Measurements from ENCODE around the gene LRRK1. TPM values are rescaled to one million over a fixed set of nuclear protein-coding genes. Genes with fewer than 3 reads are reported as not detected.

Gene LRRK1
- total and polyA plus RNA-seq, 2 donors (not counting 1 experiment from before 2014, with no cell fraction given) = 19.8 to 53.0 TPM

DNA sequence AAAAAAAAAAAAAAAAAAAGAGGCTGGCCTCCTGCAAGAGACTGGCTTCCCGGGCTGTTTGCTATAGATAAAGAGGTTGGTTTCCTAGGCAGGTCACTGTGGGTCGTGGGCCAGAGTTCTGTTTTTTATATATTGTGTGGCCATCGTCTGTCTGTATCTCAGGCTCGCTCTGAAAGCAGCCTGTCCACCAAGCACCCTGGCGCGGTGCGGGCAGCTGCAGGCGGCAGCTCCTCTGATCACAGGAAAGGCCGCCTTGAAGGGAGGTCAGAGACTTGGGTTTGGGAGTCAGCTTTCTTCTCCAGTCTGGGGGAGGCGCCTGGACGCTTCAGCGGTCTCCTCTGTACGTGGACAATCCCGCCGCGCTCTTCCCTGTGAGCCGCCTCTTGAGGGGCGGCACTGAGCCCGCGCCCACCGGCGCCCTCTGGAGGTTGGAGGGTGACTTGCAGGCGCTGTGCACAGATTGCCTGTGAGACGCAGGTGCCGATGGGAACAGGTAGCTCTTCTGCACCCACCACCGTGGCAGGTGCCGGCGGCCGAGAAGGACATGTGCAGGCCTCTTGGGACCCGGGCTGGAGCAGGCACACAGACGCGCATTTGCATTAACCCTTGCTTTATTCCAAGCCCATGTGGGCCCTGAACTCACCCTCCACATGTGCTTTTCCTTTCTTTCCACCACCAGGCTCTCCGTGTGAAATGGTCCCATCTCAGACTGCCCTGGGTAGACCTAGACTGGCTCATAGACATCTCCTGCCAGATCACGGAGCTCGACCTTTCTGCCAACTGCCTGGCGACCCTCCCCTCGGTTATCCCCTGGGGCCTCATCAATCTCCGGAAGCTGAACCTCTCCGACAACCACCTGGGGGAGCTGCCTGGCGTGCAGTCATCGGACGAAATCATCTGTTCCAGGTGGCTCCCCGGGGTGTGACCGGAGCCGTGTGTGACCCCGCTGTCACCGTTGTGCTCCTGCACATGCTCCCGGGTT lies 89.3 kb downstream of the LRRK1 start:
- no peaks in the 10 kb centered on the region for H3K9me3 Mint-ChIP-seq (ENCODE audit: insufficient read depth)
- Histone ChIP-seq H4K20me1 (ENCODE audit: control insufficient read depth, insufficient read depth, low read length, poor library complexity, severe bottlenecking) (no peaks in the 10 kb centered on the region), H3K36me3 (replicated peaks in 1 of 2; ENCODE audit: control extremely low read depth in 1 of 2, control insufficient read depth in 1 of 2, extremely low read depth in 1 of 2, insufficient read depth in 2 of 2, low read length in 1 of 2) (peaks cover 2 to 19% of the 10 kb centered on the region in 2 experiments), H3K9me3 (ENCODE audit: control extremely low read depth in 1 of 3, control insufficient read depth in 2 of 3, insufficient read depth in 1 of 3, low read length in 2 of 3) (peaks cover 0 to 21% (median 0%) of the 10 kb centered on the region in 3 donors), H2AFZ (ENCODE audit: insufficient read depth, low read depth, low read length, poor library complexity, severe bottlenecking) (peak overlapping the region; percentile 80), H3K27me3 (replicated peaks in 1 of 4; ENCODE audit: control extremely low read depth in 1 of 4, control insufficient read depth in 3 of 4, insufficient read depth in 4 of 4, low read length in 3 of 4) (no peaks in the 10 kb centered on the region), H3K9ac (ENCODE audit: low read length) (peak overlapping the region; percentile 69), H3K27ac (ENCODE audit: low read length in 2 of 2) (no peak overlapping the region), H3K4me2 (replicated peaks; ENCODE audit: low read depth, low read length, poor library complexity, severe bottlenecking) (peak overlapping the region; percentile 90), H3K4me1 (ENCODE audit: control insufficient read depth in 2 of 2, insufficient read depth in 2 of 2, low read length in 2 of 2) (peaks cover 10 to 20% of the 10 kb centered on the region in 2 donors), H3K4me3 (ENCODE audit: control extremely low read depth in 1 of 5, extremely low read depth in 1 of 5, insufficient read depth in 1 of 5, low read depth in 2 of 5, low read length in 4 of 5) (peak overlapping the region; percentile 16 to 78 (median 59)), H3K79me2 (ENCODE audit: control insufficient read depth, insufficient read depth, low read length) (no peaks in the 10 kb centered on the region)
- ATAC-seq (ENCODE audit: low read depth) (peak; percentile 95), DNase-seq (peak; percentile 91)
- H3K4me1 Mint-ChIP-seq = peaks cover 20% of the 10 kb centered on the region
- ChIA-PET CTCF (interaction anchor here (0.6 to 14.2 kb wide), 54 partner anchors 8 to 1736 kb away, joined by 3 to 807 read pairs (median 6); partner anchors contain the start of genes CHSY1 and LRRK1), POLR2A (interaction anchor here (0.7 to 1.4 kb wide), 2 partner anchors 9 to 90 kb away, joined by 3 to 17 read pairs; partner anchors contain the start of gene LRRK1)
- H3K27me3 Mint-ChIP-seq = no peaks in the 10 kb centered on the region
- 22% methylated on average over 48 of the region's 48 CpGs for WGBS (ENCODE audit: insufficient coverage)
- peak overlapping the region; percentile 92 for H3K4me3 Mint-ChIP-seq
- H3K27ac Mint-ChIP-seq = peak overlapping the region; percentile 42
- no peak for TF ChIP-seq EZH2 (IDR thresholded peaks at IDR 0.05; ENCODE audit: borderline replicate concordance, insufficient read depth, low read depth, low read length, poor library complexity, severe bottlenecking)
- TF ChIP-seq, protein P1, sequence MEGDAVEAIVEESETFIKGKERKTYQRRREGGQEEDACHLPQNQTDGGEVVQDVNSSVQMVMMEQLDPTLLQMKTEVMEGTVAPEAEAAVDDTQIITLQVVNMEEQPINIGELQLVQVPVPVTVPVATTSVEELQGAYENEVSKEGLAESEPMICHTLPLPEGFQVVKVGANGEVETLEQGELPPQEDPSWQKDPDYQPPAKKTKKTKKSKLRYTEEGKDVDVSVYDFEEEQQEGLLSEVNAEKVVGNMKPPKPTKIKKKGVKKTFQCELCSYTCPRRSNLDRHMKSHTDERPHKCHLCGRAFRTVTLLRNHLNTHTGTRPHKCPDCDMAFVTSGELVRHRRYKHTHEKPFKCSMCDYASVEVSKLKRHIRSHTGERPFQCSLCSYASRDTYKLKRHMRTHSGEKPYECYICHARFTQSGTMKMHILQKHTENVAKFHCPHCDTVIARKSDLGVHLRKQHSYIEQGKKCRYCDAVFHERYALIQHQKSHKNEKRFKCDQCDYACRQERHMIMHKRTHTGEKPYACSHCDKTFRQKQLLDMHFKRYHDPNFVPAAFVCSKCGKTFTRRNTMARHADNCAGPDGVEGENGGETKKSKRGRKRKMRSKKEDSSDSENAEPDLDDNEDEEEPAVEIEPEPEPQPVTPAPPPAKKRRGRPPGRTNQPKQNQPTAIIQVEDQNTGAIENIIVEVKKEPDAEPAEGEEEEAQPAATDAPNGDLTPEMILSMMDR (IDR thresholded peaks at IDR 0.05) = peak; percentile 96
- intact Hi-C loops (cut with micrococcal nuclease) = loop anchor here (1.0 to 5.0 kb wide), 4 partner anchors 159 to 1081 kb away; partner anchors contain the start of gene TM2D3
